Muscle layer of colon (tissue), 2 donors: ENCODE results near the gene RFXAP.

Experiments used
- H3K27ac ChIP-seq: one replicate; pipeline ENCODE4 v1.7.0; 2013; ENCODE audit warnings: low read depth, mild to moderate bottlenecking, low read length, moderate library complexity
- H3K27me3 ChIP-seq, 2 donors: one replicate each; pipeline ENCODE4 v1.7.0; 2013; ENCODE audit warnings: low read length in 2 of 2, mild to moderate bottlenecking in 2 of 2; ENCODE audit not compliant: insufficient read depth in 2 of 2, control insufficient read depth in 1 of 2
- H3K36me3 ChIP-seq: one replicate; pipeline ENCODE4 v1.7.0; 2013; ENCODE audit warnings: mild to moderate bottlenecking, low read length; ENCODE audit not compliant: insufficient read depth
- H3K4me1 ChIP-seq: one replicate; pipeline ENCODE4 v1.7.0; 2013; ENCODE audit warnings: mild to moderate bottlenecking, low read length; ENCODE audit not compliant: insufficient read depth
- H3K4me3 ChIP-seq, 2 donors: one replicate each; pipeline ENCODE4 v1.7.0; 2013; ENCODE audit warnings: low read length in 2 of 2, low read depth in 1 of 2, mild to moderate bottlenecking in 1 of 2, moderate library complexity in 1 of 2
- H3K9ac ChIP-seq: one replicate; pipeline ENCODE4 v1.7.0; 2013; ENCODE audit warnings: low read length
- H3K9me3 ChIP-seq: one replicate; pipeline ENCODE4 v1.7.0; 2013; ENCODE audit warnings: mild to moderate bottlenecking, low read length
- donor health status: abdominal sarcoma.
- donor health status: Adenocarcinoma of cecum.

Gene RFXAP

DNA sequence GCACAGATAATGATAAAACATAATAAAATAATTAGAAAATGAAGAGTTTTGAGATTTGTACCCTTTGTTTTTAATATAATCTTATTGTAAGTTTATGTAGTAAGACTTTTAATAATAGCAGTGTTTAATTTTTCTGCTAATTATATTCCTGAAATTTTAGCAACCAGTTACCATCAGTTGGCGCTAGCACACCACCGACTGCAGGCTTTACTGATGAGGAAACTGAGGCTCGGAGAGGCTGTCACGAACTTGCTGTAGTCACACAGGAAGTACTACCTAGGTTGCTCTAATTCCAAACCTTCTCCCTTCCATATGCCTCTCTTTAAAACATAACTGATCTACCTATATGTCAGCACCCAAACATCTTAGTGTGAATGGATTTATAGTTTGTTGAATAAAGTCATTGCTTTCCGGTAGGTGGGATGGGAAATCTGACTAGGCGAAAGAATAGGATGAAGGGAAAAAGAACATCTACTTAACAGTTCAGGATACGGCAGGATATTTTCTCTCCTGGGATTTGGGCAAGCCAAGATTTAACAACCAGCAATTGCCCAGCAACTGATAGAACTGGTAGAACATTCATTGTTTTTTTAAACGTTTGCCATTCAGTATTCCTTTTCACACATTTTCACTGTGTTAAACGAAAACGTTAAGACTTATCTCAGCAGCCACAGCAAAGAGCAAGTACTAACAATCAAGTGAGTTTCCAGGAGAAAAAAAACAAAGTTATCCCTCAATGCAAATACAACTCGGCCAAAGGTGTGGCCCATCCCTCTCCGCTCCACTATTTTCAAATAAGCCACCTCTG is 822 bp upstream of the RFXAP start:
- Histone ChIP-seq H3K4me3 (peak overlapping the region; percentile 67 to 73), H3K9ac (peak overlapping the region; percentile 15), H3K4me1 (peaks cover 19% of the 10 kb centered on the region), H3K9me3 (no peaks in the 10 kb centered on the region), H3K27me3 (no peaks in the 10 kb centered on the region), H3K36me3 (no peaks in the 10 kb centered on the region), H3K27ac (peak overlapping the region; percentile 61)

DNA sequence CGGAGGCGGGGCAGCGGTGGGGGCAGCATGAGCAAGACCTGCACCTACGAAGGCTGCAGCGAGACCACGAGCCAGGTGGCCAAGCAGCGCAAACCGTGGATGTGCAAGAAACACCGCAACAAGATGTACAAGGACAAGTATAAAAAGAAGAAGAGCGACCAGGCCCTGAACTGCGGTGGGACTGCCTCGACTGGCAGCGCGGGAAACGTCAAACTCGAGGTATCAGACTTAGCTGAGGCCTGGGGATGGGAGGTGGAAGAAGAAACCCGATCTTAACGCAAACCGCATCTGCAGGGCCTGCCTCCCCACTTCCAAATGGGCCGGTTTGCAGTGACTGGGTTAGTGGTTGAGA is 693 bp downstream of the RFXAP start:
- Histone ChIP-seq H3K27ac (peak overlapping the region; percentile 61), H3K9ac (peak overlapping the region; percentile 15), H3K4me1 (peaks cover 21% of the 10 kb centered on the region), H3K4me3 (peak overlapping the region; percentile 67 to 73), H3K36me3 (no peaks in the 10 kb centered on the region), H3K27me3 (no peaks in the 10 kb centered on the region), H3K9me3 (no peaks in the 10 kb centered on the region)

DNA sequence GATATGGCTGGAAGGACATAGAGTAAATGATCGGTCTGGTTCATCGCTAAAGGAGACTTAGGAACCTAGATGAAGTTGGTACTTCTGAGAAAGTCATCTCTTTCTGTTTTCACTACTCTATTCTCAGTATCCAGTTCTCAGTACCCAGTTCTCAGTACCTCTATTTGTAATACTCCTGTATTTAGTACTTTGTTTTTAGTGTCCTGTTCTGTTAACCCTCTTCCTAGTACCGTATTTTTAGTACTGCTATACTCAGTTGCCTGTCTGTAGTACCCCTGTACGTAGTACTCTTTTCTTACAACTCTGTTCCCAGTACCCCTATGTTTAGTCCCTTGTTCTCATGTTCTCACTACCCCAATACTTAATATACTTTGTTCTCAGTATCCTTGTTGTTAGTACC is 1.2 kb downstream of the RFXAP start:
- peaks cover 21% of the 10 kb centered on the region for H3K4me1 ChIP-seq
- no peaks in the 10 kb centered on the region for H3K36me3 ChIP-seq
- peak overlapping the region; percentile 67 to 73 for H3K4me3 ChIP-seq
- no peaks in the 10 kb centered on the region for H3K27me3 ChIP-seq
- H3K9ac ChIP-seq, result peak overlapping the region; percentile 15
- H3K27ac ChIP-seq, result peak overlapping the region; percentile 61
- no peaks in the 10 kb centered on the region for H3K9me3 ChIP-seq

DNA sequence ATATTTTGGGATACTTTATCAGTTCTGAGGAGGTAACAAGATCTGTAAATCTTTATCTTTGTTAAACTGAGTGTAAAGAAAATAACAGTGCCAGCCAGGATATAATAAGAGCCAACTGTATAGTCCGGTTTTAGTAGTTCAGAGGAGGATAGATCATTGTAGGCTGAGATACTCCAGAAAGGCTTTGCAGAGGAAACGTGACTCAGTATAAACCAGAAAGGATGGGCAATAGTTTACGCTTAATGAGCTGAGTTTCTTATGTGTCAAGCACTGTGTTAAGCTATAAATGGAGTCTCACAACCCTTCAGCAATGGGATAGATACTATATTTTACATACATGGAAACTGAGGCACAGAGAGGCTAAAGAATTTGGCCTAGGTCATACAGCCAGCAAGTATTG is 3.8 kb downstream of the RFXAP start:
- H3K4me1 ChIP-seq, result peaks cover 21% of the 10 kb centered on the region
- H3K27me3 ChIP-seq, result no peaks in the 10 kb centered on the region
- no peak overlapping the region for H3K27ac ChIP-seq
- H3K36me3 ChIP-seq, result no peaks in the 10 kb centered on the region
- no peaks in the 10 kb centered on the region for H3K9me3 ChIP-seq
- H3K4me3 ChIP-seq, result no peak overlapping the region
- H3K9ac ChIP-seq, result no peak overlapping the region

DNA sequence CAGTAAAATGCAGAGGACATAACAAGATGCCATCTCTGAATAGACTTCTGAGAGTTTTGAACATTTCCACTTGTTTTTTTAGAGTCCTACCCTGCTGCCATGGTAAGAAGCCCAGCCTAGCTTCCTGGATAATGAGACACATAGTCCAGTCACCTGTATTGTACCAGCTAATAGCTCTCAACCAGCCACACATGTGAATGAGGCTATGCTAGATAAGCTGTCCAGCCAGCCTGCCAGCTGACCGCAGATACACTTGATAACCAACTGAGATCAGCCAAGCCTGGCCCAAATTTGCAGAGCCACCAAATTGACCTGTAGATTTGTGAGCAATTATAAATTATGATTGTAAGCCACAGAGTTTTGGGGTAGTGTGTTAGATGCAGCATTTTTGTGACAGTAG is 10.7 kb downstream of the RFXAP start:
- Histone ChIP-seq H3K27ac (no peak overlapping the region), H3K4me1 (no peaks in the 10 kb centered on the region), H3K36me3 (peaks cover 11% of the 10 kb centered on the region), H3K9me3 (no peaks in the 10 kb centered on the region), H3K4me3 (no peak overlapping the region), H3K27me3 (no peaks in the 10 kb centered on the region), H3K9ac (no peak overlapping the region)

DNA sequence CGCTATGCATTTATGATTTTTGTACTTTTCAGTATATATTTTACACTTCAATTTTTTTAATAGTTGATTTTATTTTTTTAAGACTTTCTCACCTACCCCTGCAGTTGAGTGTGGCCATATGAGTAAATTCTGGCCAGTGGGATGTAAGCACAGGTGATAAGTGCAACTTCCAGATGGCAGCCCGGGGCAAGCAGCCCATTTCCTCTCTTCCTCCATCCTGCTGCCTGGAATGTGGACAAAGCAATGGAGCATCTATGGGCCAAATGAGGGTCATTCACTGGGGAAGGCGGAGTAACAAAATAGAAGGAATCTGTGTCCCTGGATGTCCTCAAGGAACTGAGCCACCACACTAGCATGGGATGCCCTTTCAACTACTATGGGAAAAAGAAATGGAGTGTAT is 12.3 kb downstream of the RFXAP start:
- H3K27me3 ChIP-seq, result no peaks in the 10 kb centered on the region
- no peaks in the 10 kb centered on the region for H3K9me3 ChIP-seq
- H3K27ac ChIP-seq, result no peak overlapping the region
- no peak overlapping the region for H3K4me3 ChIP-seq
- H3K36me3 ChIP-seq, result peaks cover 11% of the 10 kb centered on the region
- no peaks in the 10 kb centered on the region for H3K4me1 ChIP-seq
- no peak overlapping the region for H3K9ac ChIP-seq

DNA sequence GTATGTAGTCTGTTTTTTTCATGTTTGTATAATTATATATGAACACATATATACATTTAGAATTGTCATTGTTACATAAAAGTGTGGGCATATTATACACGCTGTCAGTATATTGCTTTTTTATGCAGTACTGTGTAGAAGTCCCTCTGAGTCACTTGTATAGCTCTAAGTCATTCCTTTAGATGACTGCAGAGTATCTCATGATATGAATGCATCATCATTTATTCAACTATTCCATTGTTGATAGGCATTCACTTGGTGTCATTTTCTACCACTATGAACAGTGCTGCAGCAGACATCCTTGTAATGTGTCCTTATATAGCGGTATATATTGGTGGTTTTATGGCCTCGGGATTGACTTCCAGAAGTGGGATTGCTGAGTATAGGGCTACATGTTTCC is 15.3 kb downstream of the RFXAP start:
- Histone ChIP-seq H3K4me3 (no peak overlapping the region), H3K36me3 (peaks cover 7% of the 10 kb centered on the region), H3K27me3 (no peaks in the 10 kb centered on the region), H3K4me1 (no peaks in the 10 kb centered on the region), H3K27ac (no peak overlapping the region), H3K9ac (no peak overlapping the region), H3K9me3 (no peaks in the 10 kb centered on the region)

DNA sequence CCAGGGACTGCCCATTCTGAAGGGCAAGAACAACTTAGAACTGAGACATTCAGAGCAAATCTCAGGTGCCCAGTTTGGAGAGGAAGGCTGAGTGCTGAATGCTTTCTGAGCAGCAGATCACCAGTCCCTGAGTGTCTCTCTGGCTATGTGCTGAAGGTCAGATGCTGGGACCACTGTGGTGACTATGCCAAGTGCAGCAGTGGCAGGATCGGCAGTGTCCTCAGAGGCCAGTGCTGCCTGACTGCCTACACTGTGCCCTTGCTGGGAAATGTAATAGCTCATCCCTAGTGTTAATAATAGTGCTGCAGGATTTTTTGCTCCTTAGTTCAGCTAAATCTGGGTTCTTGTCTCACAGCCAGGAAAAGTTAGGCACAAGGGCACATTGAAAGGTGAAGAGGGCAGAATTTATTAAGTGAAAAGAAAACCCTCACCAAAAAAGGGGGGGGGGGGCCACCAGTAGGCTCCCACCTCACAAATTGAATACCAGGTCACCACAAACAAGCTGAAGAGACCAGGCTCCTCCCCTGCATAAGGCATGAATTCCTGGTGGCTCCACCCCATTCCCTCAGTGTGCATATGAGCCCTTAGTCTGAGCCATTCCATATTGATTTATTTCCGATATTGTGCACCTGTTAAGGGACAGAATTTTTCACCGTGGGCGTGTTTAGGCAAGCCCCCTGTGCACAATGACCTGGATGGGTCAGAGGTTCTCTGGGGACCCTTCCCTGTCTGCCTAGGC is 18.5 kb downstream of the RFXAP start:
- Histone ChIP-seq H3K27ac (no peak overlapping the region), H3K36me3 (no peaks in the 10 kb centered on the region), H3K4me1 (no peaks in the 10 kb centered on the region), H3K9me3 (no peaks in the 10 kb centered on the region), H3K9ac (no peak overlapping the region), H3K27me3 (no peaks in the 10 kb centered on the region), H3K4me3 (no peak overlapping the region)

DNA sequence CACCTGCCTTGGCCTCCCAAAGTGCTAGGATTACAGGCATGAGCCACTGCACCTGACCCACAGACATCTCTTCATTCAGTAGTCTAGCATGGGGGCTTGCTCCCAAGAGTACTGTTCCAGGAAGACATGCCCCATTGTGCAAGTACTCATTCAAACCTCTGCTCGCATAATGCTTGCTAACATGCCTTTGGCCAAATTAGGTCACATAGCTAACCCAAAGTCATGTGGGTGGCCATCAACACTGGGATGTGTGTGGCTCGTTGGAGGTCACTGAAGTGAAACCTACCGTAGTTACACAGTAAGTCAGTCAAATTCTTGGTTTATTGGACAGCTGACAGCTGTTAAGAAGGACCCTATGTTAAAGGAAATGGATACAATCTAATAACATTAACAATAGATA is 20.3 kb downstream of the RFXAP start:
- no peak overlapping the region for H3K4me3 ChIP-seq
- H3K4me1 ChIP-seq, result no peaks in the 10 kb centered on the region
- no peaks in the 10 kb centered on the region for H3K36me3 ChIP-seq
- H3K27ac ChIP-seq, result no peak overlapping the region
- H3K9me3 ChIP-seq, result no peaks in the 10 kb centered on the region
- H3K9ac ChIP-seq, result no peak overlapping the region
- H3K27me3 ChIP-seq, result no peaks in the 10 kb centered on the region

DNA sequence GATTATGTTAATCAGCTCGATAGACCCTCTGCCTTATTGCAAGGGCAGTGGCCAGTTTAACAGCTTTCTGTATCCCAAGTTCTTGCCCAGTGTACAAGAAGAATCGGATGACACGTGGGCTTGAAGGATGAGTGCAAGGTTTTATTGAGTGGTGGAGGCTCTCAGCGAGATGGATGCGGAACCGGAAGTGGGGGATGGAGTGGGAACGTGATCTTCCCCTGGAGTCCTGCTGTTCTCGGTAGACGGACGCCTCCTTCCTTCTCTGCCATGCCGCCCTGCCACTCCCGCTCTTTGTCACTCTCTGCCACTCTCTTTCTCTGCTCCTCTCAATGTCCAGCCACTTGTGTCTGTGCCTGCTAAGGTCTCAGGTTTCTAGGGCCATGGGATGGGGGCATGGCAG is 21.0 kb downstream of the RFXAP start:
- no peaks in the 10 kb centered on the region for H3K27me3 ChIP-seq
- no peaks in the 10 kb centered on the region for H3K9me3 ChIP-seq
- no peak overlapping the region for H3K9ac ChIP-seq

DNA sequence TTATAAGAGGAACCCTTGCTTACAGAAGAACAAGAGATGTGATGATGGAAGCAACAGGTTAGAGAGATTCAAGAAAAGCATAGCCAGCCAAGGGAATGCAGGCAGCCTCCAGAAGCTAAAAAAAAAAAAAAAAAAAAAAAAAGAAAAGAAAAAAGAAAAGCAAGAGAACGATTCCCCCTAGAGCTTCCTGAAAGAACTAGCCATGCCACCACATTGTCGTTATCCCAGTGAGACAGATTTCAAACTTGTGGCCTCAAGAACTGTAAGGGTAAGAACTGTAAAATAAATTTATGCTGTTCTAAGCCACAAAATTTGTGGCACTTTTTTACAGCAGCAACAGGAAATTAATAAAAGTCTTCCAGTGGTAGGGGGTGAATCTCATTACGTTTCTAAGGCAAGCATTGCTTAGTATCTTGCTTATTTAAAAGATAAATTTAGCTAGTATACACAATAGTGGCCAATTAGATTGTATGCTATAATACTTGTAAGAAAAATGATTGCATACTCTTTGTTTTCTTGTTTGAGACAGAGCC is 21.8 kb downstream of the RFXAP start:
- H3K27me3 ChIP-seq, result no peaks in the 10 kb centered on the region
- H3K9ac ChIP-seq, result no peak overlapping the region
- no peaks in the 10 kb centered on the region for H3K9me3 ChIP-seq

More for the DNA sequence above, 21.0 kb downstream of the RFXAP start:
- no peak overlapping the region for H3K27ac ChIP-seq
- no peaks in the 10 kb centered on the region for H3K4me1 ChIP-seq
- no peak overlapping the region for H3K4me3 ChIP-seq
- no peaks in the 10 kb centered on the region for H3K36me3 ChIP-seq

More for the DNA sequence above, 21.8 kb downstream of the RFXAP start:
- no peaks in the 10 kb centered on the region for H3K36me3 ChIP-seq
- no peaks in the 10 kb centered on the region for H3K4me1 ChIP-seq
- H3K4me3 ChIP-seq, result no peak overlapping the region
- no peak overlapping the region for H3K27ac ChIP-seq
